ENCODE data around the gene COA8.
A peak's percentile ranks its signal among the peaks of the same experiment; 100 is the strongest.

Gene COA8

GRCh38 chr14:103535891-103536565 is 26.7 kb upstream of the COA8 start:
- DNase-seq (ENCODE audit: low read depth, low spot score), result no peak

DNA sequence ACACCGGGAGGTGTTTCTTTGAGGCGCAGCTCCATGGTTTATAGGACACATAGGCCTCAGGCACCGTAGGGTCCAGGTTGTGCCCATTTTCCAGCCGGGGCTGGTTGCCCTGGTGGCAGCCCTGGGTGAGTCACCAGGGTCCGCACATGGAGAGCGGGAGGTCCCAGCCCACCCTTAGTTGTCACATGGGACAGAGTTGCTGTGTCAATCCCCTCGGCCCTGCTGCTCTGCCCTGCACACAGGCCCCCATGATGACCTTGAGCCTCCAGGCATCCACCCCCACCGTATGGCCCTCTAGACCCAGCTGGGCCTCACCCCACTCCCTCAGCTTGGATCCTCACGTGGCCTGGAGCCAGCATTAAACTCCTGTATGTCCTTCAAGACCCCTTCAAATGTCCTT is 26.1 kb upstream of the COA8 start:
- DNase-seq (ENCODE audit: low read depth, low spot score), result no peak

- DNase-seq (ENCODE audit: low read depth, low spot score), result no peak
Observed at GRCh38 chr14:103537175-103537990, 25.4 kb upstream of the COA8 start.

DNA sequence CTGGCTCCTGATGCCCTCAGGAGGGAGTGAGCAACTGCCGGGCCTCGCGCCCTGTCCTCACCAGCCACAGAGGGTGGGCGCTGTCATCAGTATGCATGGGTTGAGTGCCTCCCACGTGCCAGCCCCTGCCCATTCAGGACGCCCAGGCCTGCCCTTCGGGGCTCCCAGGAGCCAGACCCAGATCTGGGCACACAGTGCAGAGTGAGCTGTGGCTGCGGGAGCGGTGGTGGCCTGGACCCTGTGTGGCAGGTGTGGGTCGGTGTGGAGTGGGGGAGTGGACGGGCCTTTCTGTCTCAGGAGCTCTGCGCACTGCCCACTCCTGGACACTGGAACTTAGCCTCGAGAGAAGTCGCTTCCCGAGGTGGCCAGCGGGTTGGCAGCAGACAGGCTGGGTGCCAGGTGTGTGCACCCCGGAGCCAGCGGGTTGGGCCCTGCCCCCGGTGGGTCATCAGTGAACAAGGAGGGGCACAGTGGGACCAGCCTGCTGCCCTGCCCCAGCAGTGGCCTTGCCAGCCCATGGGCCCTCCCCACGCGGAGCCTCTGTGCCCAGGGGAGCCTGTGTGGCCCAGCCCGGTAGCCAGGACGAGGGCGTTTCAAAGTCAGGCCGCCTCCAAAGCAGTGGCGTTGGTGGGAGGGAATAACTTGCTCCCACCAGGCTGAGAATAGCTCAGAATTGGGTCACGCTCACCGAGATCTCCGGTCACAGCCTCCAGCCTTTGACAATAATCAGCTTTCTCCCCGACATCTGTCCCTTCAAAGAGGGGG is 24.3 kb upstream of the COA8 start:
- DNase-seq (ENCODE audit: low read depth, low spot score), result no peak

GRCh38 chr14:103539056-103539825 is 23.5 kb upstream of the COA8 start:
- DNase-seq (ENCODE audit: low read depth, low spot score), result no peak

DNA sequence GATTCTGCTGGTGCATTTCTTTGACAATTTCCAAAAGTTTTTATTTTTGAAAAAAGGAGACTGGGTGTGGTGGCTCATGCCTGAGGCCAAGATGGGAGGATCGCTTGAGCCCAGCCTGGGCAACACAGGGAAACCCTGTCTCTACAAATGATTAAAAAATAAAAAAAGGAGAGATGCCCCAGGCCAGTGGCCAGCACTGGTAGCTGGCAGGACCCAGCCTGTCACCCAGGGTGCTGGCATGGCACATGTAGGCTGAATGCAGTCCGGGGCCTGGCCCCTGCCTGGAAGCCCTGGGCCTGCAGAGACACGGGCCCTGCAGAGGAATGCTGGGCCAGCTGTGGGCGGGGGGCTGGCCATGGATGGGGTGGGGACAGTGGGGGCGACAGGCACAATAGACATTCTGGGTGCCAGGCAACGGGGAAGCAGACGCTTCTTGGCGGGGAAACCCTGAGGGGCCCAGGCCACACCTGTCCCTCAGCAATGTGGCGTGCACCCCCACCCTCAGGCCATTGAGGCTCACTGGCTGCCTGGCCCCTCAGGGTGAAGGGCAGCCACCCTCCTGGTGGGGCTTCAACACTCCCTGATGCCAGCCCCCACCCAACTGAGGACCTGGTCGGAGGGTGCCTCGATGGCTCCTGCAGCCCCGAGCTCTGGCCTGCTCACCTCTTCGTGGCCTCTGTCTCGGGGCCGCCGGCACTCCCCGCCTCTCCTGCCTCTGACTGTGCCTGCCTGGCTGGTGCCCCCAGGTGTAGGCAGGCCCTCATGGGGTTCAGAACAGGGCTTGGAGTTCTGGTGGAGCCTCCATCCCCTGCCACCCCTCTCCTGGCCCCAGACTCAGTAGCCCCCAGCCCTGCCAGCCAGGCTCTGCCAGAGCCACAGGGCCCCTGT is 21.7 kb upstream of the COA8 start:
- DNase-seq (ENCODE audit: low read depth, low spot score), result no peak

- DNase-seq (ENCODE audit: low read depth, low spot score), result no peak
Observed at GRCh38 chr14:103541709-103542604, 20.8 kb upstream of the COA8 start.

DNA sequence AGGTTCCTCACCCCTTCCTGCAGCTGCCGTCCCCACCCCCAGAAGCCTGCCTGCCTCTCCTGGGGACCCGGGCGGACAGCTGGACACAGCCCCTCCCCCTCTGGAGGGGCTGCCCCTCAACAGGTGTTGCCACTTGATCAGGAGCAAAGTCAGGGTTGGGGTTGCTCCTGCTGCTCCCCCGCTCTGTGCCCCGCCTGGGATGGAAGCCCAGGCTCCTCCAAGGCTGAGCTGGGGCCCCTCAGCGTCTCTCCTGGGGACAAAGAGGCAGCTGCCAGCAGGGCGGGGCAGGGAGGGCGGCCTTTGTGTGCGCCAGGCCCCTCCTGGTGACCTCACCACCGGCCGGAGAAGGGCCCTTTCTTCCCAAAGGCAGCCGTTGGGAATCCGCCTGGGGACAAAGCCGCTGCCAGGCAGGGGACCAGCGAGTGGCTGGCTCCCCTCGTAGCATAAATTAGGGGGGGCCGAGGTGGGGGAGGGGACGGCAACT is 20.1 kb upstream of the COA8 start:
- DNase-seq (ENCODE audit: low read depth, low spot score), result no peak

DNA sequence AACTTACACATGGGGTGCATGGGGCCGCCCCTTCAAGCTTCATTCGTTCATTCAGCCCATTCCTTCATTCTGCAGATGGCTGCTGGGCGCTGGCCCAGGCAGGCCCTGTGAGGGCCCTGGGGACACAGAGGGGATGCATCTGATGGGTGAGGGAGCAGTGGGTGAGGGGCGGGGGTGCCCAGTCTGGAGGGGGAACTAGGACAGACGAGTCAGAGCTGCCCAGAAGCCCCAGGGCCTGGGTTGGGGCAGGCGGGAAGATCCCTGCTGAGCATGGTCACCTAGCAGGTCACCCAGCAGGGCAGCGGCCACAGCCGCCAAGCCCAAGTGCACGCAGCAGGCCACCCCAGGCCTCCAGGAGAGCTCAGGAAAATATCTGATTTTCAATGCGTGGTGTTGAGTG is 19.6 kb upstream of the COA8 start:
- DNase-seq (ENCODE audit: low read depth, low spot score), result no peak

GRCh38 chr14:103543721-103544387 is 18.9 kb upstream of the COA8 start:
- DNase-seq (ENCODE audit: low read depth, low spot score), result no peak

DNA sequence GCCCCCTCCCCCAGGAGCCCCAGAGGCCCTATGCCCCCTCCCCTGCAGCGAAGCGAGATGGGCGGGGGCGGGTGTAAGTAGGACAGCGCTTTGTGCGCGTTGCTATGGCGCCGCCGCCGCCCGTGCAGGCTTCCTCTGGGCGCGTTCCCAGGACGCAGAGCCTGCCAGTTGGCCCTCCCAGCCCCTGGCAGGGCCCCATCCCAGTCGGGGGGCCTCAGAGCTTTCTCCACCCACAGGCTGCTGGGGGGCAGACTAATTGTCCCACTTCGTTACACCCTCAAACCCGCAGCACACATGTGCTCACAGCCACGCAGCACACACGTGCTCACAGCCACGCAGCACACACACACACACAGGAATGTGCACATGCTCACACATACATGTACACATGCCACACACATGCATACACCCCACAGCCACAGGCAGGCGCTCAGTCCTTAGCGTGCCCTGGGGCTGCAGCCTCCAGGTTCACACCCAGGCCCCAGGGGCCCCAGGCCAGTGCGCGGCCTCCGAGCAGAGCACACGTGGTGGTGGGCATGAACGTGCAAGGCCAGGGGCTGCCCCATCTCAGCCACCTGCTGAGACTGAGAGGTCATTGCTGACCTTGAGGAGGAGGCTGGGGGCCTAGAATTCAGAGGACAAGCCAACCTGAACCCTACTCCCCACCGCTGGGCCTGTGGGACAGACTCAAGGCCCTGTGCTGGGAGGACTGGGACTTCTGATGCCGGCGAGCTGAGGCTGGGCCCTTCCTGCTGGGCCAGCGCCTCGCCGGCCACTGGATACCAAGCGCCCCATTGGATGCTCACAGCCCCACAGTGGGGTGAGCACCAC is 18.2 kb upstream of the COA8 start:
- no peak for DNase-seq (ENCODE audit: low read depth, low spot score)

DNA sequence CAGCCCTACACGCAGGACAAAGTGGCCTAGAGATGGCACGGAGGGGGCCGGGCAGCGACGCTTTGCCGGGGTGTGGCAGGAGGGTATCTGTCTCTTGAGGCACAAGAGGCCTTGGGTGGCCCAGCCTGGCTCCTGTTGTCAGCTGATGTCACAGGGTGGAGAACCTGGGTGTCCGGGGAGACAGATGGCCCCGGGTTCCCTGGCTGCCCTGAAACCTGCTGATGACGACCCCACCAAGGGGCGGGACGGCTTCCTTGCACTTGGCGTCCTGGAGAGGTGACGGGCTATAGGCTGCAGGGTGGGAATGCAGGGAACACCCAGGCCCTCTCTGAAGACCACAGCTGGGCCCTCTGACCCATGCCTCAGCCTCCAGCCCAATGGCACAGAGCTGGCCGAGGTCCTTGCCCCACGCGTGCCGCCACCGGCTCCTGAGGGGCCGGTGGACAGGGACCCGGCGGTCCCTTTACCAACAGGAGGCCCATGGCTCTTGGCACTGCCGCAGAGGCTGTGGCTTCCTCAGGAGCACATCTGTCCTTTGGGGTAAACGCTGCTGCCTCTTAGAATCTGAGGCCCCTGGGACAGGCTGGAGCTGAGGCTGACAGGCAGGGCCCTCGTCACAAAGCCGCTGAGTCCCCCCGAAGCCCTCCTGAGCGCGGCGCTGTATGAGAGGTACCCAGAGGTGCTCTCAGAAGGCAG is 17.4 kb upstream of the COA8 start:
- no peak for DNase-seq (ENCODE audit: low read depth, low spot score)

DNA sequence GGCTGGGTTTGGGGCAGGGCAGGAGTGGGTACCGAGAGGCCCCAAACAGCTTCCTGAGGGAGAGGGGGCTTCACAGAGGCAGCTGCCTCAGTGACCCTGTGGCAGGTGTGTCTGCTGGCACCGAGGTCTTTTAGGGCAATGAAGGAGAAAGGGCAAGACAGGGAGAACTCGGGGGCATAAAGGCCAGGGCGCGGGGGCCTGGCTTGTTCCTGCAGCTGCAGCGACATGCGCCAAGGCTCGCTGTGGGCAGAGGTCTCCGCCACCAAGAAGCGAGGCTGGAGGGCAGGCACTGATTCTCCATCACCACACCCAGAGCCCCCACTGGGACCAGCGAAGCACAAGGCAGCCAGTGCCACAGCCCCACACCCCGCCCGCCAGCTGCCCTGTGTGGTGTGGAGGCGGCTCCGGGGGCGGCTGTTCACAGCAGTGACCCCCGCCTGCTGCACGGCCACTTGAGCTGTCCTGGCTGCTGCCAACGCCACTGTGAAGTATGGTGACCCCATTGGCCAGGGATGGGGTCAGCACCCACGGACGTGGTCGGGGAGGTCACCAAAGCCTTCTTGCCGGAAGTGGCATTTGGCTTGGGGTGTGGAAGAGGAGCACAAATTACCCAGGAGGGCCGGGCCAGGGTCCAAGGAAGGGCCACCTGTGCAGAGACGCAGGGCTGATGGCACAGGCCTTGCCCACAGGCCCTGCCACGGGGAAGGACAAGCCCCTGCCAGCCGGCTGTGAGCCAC is 16.7 kb upstream of the COA8 start:
- no peak for DNase-seq (ENCODE audit: low read depth, low spot score)

- DNase-seq (ENCODE audit: low read depth, low spot score), result peak; percentile 72
Observed at GRCh38 chr14:103546652-103547454, 15.9 kb upstream of the COA8 start.

DNA sequence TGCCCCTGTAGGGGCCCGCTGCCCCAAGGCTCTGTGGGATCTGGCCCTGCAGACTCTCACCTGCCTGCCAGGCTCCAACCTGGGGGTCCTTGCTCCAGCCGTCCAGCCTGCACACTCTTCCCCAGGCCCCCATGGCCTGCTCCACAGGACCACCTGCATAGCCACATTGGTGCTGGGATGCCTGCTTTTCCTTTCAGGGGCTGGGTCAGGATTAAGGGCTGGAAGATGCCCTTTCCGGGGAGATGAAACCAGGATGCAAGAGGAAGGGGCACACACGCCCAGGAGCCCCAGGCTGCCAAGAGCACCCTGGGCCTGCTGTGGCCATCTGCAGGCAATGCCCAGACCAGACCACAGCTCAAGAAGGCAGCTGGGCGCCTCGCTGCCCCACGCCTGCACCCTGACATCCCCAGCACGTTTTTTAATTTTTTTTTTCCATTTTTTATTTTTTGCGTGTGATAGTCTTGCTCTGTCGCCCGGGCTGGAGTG is 15.3 kb upstream of the COA8 start:
- DNase-seq (ENCODE audit: low read depth, low spot score), result no peak

All from activated naive CD8-positive, alpha-beta T cell treated with anti-CD3 and anti-CD28 coated beads, Interleukin-2, amount 50 U/mL, for 16 hours (primary cell).